Keratinocyte (primary cell): Measurements from ENCODE around the gene SLC1A2. TPM values are rescaled to one million over a fixed set of nuclear protein-coding genes. Genes with fewer than 3 reads are reported as not detected.

Experiments
- DNase-seq: peaks from one replicate; pipeline ENCODE4 v3.0.0-alpha.2; 2011; ENCODE audit warnings: low read depth, missing footprints, low spot score
- FAIRE-seq: peaks from 2 replicates; lab custom pipeline; 2011; peaks lifted over from hg19 to GRCh38; lab: Jason Lieb, UNC
- H2AFZ ChIP-seq: 2 replicates; pipeline ENCODE4 v1.6.0; 2012; ENCODE audit warnings: low read length, control low read depth, inconsistent platforms; ENCODE audit not compliant: control insufficient read depth
- H3K27ac ChIP-seq: 2 replicates; pipeline ENCODE4 v1.5.1; 2011; ENCODE audit warnings: low read length; ENCODE audit not compliant: control insufficient read depth, insufficient read depth
- H3K27me3 ChIP-seq: 3 replicates; pipeline ENCODE4 v1.6.0; 2011; ENCODE audit warnings: low read length; ENCODE audit not compliant: control insufficient read depth, insufficient read depth; ENCODE audit errors: extremely low read depth
- H3K36me3 ChIP-seq, 2 experiments: 2 replicates in 1 of 2; 3 replicates in 1 of 2; pipeline ENCODE4 v1.5.1; 2011; ENCODE audit warnings: low read length in 2 of 2, mild to moderate bottlenecking in 1 of 2; ENCODE audit not compliant: control insufficient read depth in 2 of 2, insufficient read depth in 2 of 2; ENCODE audit errors: extremely low read depth in 1 of 2
- H3K4me1 ChIP-seq: 3 replicates; pipeline ENCODE4 v1.5.1; 2011; ENCODE audit warnings: low read length; ENCODE audit not compliant: control insufficient read depth, insufficient read depth; ENCODE audit errors: extremely low read depth
- H3K4me2 ChIP-seq: 3 replicates; pipeline ENCODE4 v1.6.0; 2011; ENCODE audit warnings: low read depth, low read length; ENCODE audit not compliant: control insufficient read depth, insufficient read depth; ENCODE audit errors: extremely low read depth
- H3K4me3 ChIP-seq, 3 experiments: fragments of 200-600 bp in 1 of 3; sonication (generic) in 1 of 3; 2 replicates in 2 of 3; 3 replicates in 1 of 3; pipeline ENCODE4 v1.5.1; 2011 to 2016; ENCODE audit warnings: low read length in 3 of 3, mild to moderate bottlenecking in 3 of 3, control low read depth in 2 of 3, inconsistent platforms in 1 of 3, low read depth in 1 of 3, mixed read lengths in 1 of 3, mixed run types in 1 of 3, moderate library complexity in 1 of 3; ENCODE audit not compliant: control insufficient read depth in 2 of 3, insufficient read depth in 2 of 3; ENCODE audit errors: extremely low read depth in 1 of 3
- H3K79me2 ChIP-seq: 2 replicates; pipeline ENCODE4 v1.6.0; 2012; ENCODE audit warnings: low read length; ENCODE audit not compliant: control insufficient read depth, insufficient read depth
- H3K9ac ChIP-seq: 3 replicates; pipeline ENCODE4 v1.6.0; 2011; ENCODE audit warnings: low read length; ENCODE audit not compliant: control insufficient read depth, insufficient read depth; ENCODE audit errors: extremely low read depth
- H3K9me1 ChIP-seq: 3 replicates; pipeline ENCODE4 v1.6.0; 2011; ENCODE audit warnings: low read length; ENCODE audit not compliant: control insufficient read depth, insufficient read depth; ENCODE audit errors: extremely low read depth
- H3K9me3 ChIP-seq: 2 replicates; pipeline ENCODE4 v1.5.1; 2012; ENCODE audit warnings: low read depth, low read length; ENCODE audit not compliant: control insufficient read depth
- H4K20me1 ChIP-seq: 3 replicates; pipeline ENCODE4 v1.6.0; 2011; ENCODE audit warnings: low read length; ENCODE audit not compliant: control insufficient read depth, insufficient read depth; ENCODE audit errors: extremely low read depth
- EZH2 ChIP-seq: IDR thresholded peaks from one replicate; pipeline ENCODE4 v1.6.1; 2012; ENCODE audit warnings: inconsistent platforms, mild to moderate bottlenecking, low read length, moderate library complexity
- dilution Hi-C: fragments of 300-500 bp; cut with MboI; formaldehyde crosslinking; loops from one replicate; pipeline ENCODE4 v1.7.0; 2020; ENCODE audit warnings: low sequenced_read_pairs; ENCODE audit not compliant: extremely low pct_ligation_motif_present
- polyA plus RNA-seq, 5 experiments: library from polyadenylated mRNA; depleted of rRNA in 3 of 5; stranded (reverse) in 3 of 5; stranded (forward) in 1 of 5; unstranded in 1 of 5; fragments of >200 nt; gene quantifications; 1 replicate in 1 of 5; 2 replicates in 3 of 5; 3 replicates in 1 of 5; pipeline versions ENCODE4 v1.2.1 to v1.2.3, GENCODE V29; 2011 to 2012; ENCODE audit warnings: missing spikeins in 2 of 5, low read depth in 1 of 5, low replicate concordance in 1 of 5
- TF ChIP-seq, protein P1 (sequence below), 3 experiments: IDR thresholded peaks in 1 of 3; conservative IDR thresholded peaks in 1 of 3; optimal IDR thresholded peaks in 1 of 3; 2 replicates in 2 of 3; 3 replicates in 1 of 3; pipeline versions ENCODE3 to v1.5.1; 2011; ENCODE audit warnings: low read length in 3 of 3, mild to moderate bottlenecking in 3 of 3, moderate library complexity in 2 of 3, control low read depth in 1 of 3, inconsistent platforms in 1 of 3; ENCODE audit not compliant: insufficient read depth in 2 of 3; ENCODE audit errors: extremely low read depth in 1 of 3

The SLC1A2 gene
- polyA plus RNA-seq, 1 donor (not counting 4 experiments of a cell fraction or from before 2014, with no cell fraction given) = under 0.01 TPM

DNA sequence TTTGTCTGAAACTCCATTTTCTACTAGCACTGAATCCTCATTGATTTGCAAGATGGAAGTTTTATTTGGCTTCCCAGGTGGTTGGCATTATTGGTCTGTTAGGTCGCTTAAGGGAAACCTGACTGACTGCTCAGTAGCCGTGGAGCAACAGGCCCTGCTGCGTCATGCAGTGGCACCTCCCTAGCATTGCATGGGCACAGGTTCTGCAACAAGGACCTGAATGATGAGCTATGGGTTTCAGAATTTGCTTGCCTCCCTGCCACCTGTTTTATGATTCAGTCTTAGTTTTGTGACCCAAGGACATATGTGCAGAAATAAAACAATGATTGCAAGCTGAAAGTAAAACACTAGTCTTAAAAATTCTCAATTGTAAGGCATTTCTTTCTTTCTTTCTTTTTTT, 128.5 kb downstream of the SLC1A2 start:
- no peak overlapping the region for H2AFZ ChIP-seq
- H3K36me3 ChIP-seq = no peaks in the 10 kb centered on the region
- H3K4me1 ChIP-seq = peaks cover 13% of the 10 kb centered on the region
- DNase-seq = peak; percentile 40
- H4K20me1 ChIP-seq = no peaks in the 10 kb centered on the region
- no peaks in the 10 kb centered on the region for H3K27me3 ChIP-seq
- TF ChIP-seq, protein P1, sequence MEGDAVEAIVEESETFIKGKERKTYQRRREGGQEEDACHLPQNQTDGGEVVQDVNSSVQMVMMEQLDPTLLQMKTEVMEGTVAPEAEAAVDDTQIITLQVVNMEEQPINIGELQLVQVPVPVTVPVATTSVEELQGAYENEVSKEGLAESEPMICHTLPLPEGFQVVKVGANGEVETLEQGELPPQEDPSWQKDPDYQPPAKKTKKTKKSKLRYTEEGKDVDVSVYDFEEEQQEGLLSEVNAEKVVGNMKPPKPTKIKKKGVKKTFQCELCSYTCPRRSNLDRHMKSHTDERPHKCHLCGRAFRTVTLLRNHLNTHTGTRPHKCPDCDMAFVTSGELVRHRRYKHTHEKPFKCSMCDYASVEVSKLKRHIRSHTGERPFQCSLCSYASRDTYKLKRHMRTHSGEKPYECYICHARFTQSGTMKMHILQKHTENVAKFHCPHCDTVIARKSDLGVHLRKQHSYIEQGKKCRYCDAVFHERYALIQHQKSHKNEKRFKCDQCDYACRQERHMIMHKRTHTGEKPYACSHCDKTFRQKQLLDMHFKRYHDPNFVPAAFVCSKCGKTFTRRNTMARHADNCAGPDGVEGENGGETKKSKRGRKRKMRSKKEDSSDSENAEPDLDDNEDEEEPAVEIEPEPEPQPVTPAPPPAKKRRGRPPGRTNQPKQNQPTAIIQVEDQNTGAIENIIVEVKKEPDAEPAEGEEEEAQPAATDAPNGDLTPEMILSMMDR (optimal IDR thresholded peaks at IDR 0.05 in 1 of 3, IDR thresholded peaks at IDR 0.05 in 1 of 3, conservative IDR thresholded peaks at IDR 0.05 in 1 of 3; ENCODE audit: extremely low read depth in 1 of 3, insufficient read depth in 2 of 3, low read length in 3 of 3) = peak in 1 of 3 experiments; percentile 31
- no peak for TF ChIP-seq EZH2
- H3K4me3 ChIP-seq = no peak overlapping the region
- H3K9ac ChIP-seq = no peak overlapping the region
- no peaks in the 10 kb centered on the region for H3K79me2 ChIP-seq
- no peaks in the 10 kb centered on the region for H3K9me3 ChIP-seq
- no peaks in the 10 kb centered on the region for H3K9me1 ChIP-seq
- H3K4me2 ChIP-seq = no peak overlapping the region
- dilution Hi-C loops = no loop called here
- no peak for FAIRE-seq
- H3K27ac ChIP-seq = no peak overlapping the region

DNA sequence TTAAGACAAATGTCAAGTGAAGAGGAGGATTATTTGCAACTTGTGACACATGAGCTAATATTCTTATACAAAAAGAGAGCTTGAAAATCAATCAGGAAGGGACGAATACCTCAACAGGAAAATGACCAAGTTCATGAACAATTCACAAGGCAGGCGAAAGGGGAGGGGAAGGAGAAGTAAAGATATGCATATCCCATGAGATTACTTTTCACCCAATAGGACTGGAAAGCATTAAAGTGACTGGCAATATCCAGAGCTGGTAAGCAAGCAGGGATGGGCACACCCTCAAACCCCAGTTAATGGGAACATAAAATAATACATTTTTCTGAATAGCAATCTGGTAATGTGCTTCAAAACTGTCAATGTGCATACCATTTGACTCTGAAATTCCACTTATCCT, 129.5 kb downstream of the SLC1A2 start:
- no peaks in the 10 kb centered on the region for H3K36me3 ChIP-seq
- H3K9me1 ChIP-seq = no peaks in the 10 kb centered on the region
- no peaks in the 10 kb centered on the region for H3K79me2 ChIP-seq
- H3K9me3 ChIP-seq = no peaks in the 10 kb centered on the region
- no peak overlapping the region for H3K4me3 ChIP-seq
- TF ChIP-seq, protein P1 (optimal IDR thresholded peaks at IDR 0.05 in 1 of 3, IDR thresholded peaks at IDR 0.05 in 1 of 3, conservative IDR thresholded peaks at IDR 0.05 in 1 of 3; ENCODE audit: extremely low read depth in 1 of 3, insufficient read depth in 2 of 3, low read length in 3 of 3) = no peak
- TF ChIP-seq EZH2 = no peak
- H2AFZ ChIP-seq = no peak overlapping the region
- H3K27ac ChIP-seq = no peak overlapping the region
- no peaks in the 10 kb centered on the region for H4K20me1 ChIP-seq
- H3K4me2 ChIP-seq = no peak overlapping the region
- no peak overlapping the region for H3K9ac ChIP-seq
- peak; percentile 66 for FAIRE-seq
- peaks cover 13% of the 10 kb centered on the region for H3K4me1 ChIP-seq
- no peaks in the 10 kb centered on the region for H3K27me3 ChIP-seq
- dilution Hi-C loops = no loop called here
- DNase-seq = no peak
